HFF-Myc (cell line): ENCODE results near the gene FNDC3B.

Source experiments
- DNase-seq: peaks from one replicate; pipeline ENCODE4 v3.0.0-alpha.2; 2011; ENCODE audit warnings: low read depth; ENCODE audit errors: extremely low read depth
- H3K4me3 ChIP-seq: replicated peaks from 2 replicates; pipeline ENCODE4 v1.5.1; 2011; ENCODE audit warnings: low read depth, mild to moderate bottlenecking, control low read depth, low read length
- CTCF ChIP-seq: IDR thresholded peaks from 2 replicates; pipeline ENCODE4 v1.5.1; 2012; ENCODE audit warnings: mild to moderate bottlenecking, low read depth, low read length, control low read depth; ENCODE audit errors: missing control alignments

Gene FNDC3B

GRCh38 chr3:172046268-172046915 lies 7.0 kb downstream of the FNDC3B start:
- no peak overlapping the region for H3K4me3 ChIP-seq
- no peak for TF ChIP-seq CTCF
- DNase-seq = no peak

DNA sequence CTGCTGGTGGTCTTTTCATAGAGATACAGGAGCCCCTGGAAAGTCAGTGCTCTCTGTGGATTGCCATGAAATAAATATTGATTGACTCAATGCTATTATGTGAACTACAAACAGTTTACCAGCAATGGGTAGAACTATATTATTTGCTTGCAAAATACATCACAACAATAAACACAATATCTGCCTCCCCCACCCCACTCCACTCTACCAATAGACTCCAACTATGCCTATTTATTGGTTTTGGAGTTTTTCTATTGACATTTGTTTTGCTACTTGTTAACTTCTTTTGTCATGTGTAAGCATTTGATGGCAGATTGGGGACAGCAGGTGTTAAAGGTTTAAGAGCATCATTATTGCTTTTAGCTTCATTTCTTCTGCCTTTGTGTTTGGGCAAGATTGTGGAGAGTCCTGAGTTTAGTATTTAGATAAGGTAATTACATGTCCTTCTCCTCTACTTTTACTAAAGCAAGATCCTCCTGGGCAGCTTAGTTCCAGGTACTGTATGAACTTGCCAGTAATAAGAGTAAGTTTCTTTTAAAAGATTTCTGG lies 8.3 kb downstream of the FNDC3B start:
- TF ChIP-seq CTCF = no peak
- no peak for DNase-seq
- H3K4me3 ChIP-seq = no peak overlapping the region

DNA sequence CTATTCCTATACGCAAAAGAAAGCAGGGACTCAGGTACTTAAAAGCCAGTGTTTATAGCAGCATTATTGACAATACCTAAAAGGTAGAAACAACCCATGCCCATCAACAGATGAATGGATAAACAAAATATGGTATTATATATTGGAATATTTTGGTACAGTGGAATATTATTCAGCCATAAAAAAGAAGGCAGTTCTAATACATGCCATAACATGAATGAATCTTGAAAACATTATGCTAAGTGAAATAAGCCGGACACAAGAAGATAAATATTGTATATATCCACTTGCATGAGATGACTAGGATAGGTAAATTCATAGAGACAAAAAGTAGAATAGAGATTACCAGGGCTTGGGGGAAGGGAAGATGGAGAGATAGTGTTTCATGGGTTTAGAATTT lies 9.2 kb downstream of the FNDC3B start:
- no peak for DNase-seq
- no peak for TF ChIP-seq CTCF
- H3K4me3 ChIP-seq = no peak overlapping the region

- TF ChIP-seq CTCF = no peak
- no peak for DNase-seq
- no peak overlapping the region for H3K4me3 ChIP-seq
Measured at GRCh38 chr3:172051310-172051956, 12.1 kb downstream of the FNDC3B start.

DNA sequence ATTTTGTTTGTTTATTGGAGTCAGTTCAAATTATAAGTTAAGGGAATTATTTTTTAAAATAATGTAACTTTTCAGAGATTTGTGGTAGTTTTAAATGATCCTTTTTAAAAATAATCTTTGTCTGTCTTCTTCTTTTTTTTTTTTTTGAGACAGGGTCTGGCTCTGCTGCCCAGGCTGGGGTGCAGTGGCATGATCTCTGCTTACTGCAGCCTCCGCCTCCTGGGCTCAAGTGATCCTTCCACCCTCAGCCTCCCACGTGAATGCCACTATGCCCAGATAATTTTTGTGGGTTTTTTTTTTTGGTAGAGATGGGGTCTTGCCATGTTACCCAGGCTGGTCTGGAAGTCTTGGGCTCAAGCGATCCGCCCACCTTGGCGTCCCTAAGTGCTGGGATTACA lies 12.6 kb downstream of the FNDC3B start:
- DNase-seq = no peak
- no peak for TF ChIP-seq CTCF

DNA sequence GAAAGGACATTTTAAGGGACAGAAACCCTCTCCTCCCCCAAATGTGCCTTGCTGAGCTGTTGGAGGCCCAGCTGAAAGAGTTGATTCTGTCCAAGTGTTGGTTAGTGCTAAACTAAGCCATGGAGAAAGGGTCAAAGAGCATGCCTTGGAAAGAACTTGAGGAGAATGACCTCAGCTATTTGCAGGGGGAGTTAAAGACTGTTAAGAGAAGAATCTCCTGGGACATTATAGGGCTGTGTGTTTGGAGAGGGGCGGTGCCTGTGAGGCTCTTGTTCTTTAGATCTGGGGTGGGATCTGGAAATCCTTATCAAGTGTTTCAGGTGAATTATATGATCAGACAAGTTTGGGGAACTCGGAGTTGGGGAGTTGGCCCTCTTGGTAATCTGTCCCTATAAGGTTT lies 13.0 kb downstream of the FNDC3B start:
- no peak overlapping the region for H3K4me3 ChIP-seq
- no peak for DNase-seq
- TF ChIP-seq CTCF = no peak

More for the DNA sequence above, 12.6 kb downstream of the FNDC3B start:
- H3K4me3 ChIP-seq = no peak overlapping the region
